Measurements from ENCODE around the gene RETN.

The RETN gene

GRCh38 chr19:7715671-7716070 lies 46.8 kb downstream of the RETN start:
- TF ChIP-seq CTCF (IDR thresholded peaks at IDR 0.05; ENCODE audit: low read depth, low read length): no peak
- H3K4me3 ChIP-seq (ENCODE audit: low read depth, low read length): no peak overlapping the region
- H3K36me3 ChIP-seq: no peaks in the 10 kb centered on the region
- no peaks in the 10 kb centered on the region for H3K9me3 ChIP-seq (ENCODE audit: severe bottlenecking)
- no peak for DNase-seq
- no peaks in the 10 kb centered on the region for H3K27me3 ChIP-seq (ENCODE audit: insufficient read depth, low read depth, severe bottlenecking)
- H3K27ac ChIP-seq: no peak overlapping the region

GRCh38 chr19:7716762-7717161 lies 47.9 kb downstream of the RETN start:
- H3K4me3 ChIP-seq (ENCODE audit: low read depth, low read length): no peak overlapping the region
- no peak for TF ChIP-seq CTCF (IDR thresholded peaks at IDR 0.05; ENCODE audit: low read depth, low read length)
- H3K9me3 ChIP-seq (ENCODE audit: severe bottlenecking): no peaks in the 10 kb centered on the region
- no peaks in the 10 kb centered on the region for H3K36me3 ChIP-seq
- no peak overlapping the region for H3K27ac ChIP-seq
- no peak for DNase-seq
- no peaks in the 10 kb centered on the region for H3K27me3 ChIP-seq (ENCODE audit: insufficient read depth, low read depth, severe bottlenecking)

GRCh38 chr19:7718668-7719067 lies 49.8 kb downstream of the RETN start:
- no peaks in the 10 kb centered on the region for H3K27me3 ChIP-seq (ENCODE audit: insufficient read depth, low read depth, severe bottlenecking)
- no peak overlapping the region for H3K27ac ChIP-seq
- no peak overlapping the region for H3K4me3 ChIP-seq (ENCODE audit: low read depth, low read length)
- H3K9me3 ChIP-seq (ENCODE audit: severe bottlenecking): no peaks in the 10 kb centered on the region
- H3K36me3 ChIP-seq: no peaks in the 10 kb centered on the region
- no peak for DNase-seq
- TF ChIP-seq CTCF (IDR thresholded peaks at IDR 0.05; ENCODE audit: low read depth, low read length): no peak

Data from WERI-Rb-1 (cell line).